KOPT-K1 (cell line): ENCODE data around the gene ADAT2.
"Not testable (repeated sequence)": the region's sequence is repeated elsewhere in the genome, so short reads cannot be mapped to it uniquely, and the experiment has no call there.

ENCODE experiments used
- H3K27ac ChIP-seq: fragments of 200-600 bp; sonication (generic); 2 replicates; pipeline ENCODE4 v1.5.1; 2016; ENCODE audit warnings: antibody characterized with exemption, mild to moderate bottlenecking, low read depth, low read length; ENCODE audit not compliant: poor library complexity, severe bottlenecking
- H3K36me3 ChIP-seq: fragments of 200-600 bp; sonication (generic); 2 replicates; pipeline ENCODE4 v1.5.1; 2017; ENCODE audit warnings: antibody characterized with exemption, mild to moderate bottlenecking, low read length, moderate library complexity; ENCODE audit not compliant: insufficient read depth
- H3K9me3 ChIP-seq: fragments of 200-600 bp; sonication (generic); 2 replicates; pipeline ENCODE4 v1.5.1; 2017; ENCODE audit warnings: antibody characterized with exemption, low read length, mild to moderate bottlenecking; ENCODE audit not compliant: insufficient read depth, poor library complexity, severe bottlenecking

The ADAT2 gene

DNA sequence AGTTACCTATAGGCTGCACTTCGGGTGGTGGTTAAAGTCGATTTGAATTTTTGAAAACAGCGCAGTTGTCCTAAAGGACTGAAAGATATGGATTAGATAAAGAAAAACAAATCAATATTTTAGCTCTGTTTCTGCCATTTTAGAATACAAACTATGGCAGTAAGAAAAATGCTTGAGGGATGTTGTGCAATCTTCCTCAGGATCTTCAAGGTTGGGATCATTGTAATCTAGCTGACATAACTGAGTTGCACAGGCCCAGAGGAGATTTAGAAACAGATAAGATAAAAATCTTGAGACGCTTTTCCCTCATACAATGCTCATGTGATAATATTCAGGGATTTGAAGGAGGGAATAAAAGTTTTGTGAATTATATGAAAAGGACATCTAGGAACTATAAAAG, 1.0 kb upstream of the ADAT2 start:
- peak overlapping the region; percentile 73 for H3K27ac ChIP-seq
- no peaks in the 10 kb centered on the region for H3K9me3 ChIP-seq
- peaks cover 6% of the 10 kb centered on the region for H3K36me3 ChIP-seq

DNA sequence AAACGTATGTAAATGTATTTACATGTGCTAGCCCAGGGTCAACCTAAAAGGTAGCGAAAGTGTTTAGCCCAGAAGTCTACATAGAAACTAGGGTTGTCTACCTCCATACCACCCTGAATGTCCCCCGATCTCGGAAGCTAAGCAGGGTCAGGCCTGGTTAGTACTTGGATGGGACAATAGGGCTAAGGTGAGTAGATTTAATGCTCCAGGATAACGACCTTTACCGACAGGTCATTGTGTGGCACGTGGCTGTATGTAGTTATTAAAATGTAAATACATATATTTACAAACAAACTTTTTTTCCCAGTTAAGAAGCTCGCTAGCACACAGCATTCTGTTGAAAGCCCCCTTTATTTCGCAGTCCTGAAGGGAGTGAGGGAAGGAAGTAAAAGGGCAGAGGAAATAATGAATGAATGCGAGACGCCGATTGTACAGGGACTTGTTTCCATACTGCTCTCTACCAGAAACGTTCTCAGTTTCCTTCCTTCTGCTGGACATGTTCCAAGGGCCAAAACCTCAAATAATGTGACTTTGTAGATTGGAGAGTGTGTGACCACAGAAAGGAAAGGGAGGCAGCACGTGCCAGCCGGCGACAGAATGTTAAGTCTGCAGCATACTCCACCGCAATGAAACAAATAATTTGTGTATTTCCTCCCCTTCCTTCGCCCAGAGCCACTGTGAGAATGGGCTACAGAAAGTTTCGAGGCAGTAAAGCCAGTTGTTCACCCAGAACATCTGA, 612 bp downstream of the ADAT2 start:
- peak overlapping the region; percentile 73 for H3K27ac ChIP-seq
- H3K36me3 ChIP-seq = peaks cover 6% of the 10 kb centered on the region
- H3K9me3 ChIP-seq = no peaks in the 10 kb centered on the region

DNA sequence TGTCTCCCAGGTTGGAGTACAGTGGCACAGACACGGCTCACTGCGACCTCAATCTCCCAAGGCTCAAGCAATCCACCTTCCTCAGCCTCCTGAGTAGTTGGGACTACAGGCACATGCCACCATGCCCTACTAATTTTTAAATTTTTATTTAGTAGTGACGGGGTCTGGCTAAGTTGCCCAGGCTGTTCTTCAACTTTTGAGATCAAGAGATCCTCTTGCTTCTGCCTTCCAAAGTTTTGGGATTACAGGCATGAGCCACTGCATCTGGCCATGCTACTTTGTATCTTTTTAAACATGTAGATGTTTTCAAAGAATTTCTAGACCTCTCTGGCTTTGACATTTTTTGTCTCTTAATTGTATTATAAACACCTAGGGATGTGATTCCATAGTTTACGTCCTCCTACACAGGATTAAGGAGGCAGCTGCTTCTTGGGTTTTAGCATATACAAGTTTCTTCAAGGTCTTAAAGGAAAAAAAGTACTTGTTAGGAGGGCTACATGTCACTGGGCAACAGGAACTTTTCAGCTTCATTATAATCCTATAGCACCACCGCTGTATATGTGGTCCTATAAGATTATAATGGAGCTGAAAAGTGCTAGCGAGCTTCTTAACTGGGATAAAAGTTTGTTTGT, 1.3 kb downstream of the ADAT2 start:
- Histone ChIP-seq H3K27ac (peak overlapping the region; percentile 73), H3K9me3 (no peaks in the 10 kb centered on the region), H3K36me3 (peaks cover 6% of the 10 kb centered on the region)

DNA sequence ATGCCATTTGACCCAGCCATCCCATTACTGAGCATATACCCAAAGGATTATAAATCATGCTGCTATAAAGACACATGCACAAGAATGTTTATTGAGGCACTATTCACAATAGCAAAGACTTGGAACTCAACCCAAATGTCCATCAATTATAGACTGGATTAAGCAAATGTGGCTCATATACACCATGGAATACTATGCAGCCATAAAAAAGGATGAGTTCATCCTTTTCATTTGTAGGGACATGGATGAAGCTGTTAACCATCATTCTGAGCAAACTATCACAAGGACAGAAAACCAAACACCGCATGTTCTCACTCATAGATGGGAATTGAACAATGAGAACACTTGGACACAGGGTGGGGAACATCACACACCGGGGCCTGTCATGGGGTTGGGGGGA, 2.6 kb downstream of the ADAT2 start:
- not testable (repeated sequence) for H3K36me3 ChIP-seq, H3K27ac ChIP-seq, H3K9me3 ChIP-seq

DNA sequence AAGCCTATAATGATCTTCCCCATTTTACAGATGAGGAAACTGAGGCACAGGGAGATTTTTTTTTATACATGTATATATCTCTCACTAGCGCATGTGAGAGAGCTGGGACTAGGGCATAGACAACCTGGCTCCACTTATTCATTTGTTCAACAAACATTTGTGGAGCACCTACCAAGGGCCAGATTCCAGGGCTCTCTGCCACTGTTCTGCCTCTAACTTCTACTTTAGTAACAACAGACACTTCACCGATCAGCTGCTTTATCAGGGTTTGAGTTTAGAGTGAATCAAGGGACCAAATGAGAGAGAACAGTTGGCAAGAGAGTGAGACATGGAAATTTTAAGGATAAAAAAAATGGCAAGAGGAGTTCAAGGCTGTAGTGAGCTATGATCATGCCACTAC, 7.4 kb downstream of the ADAT2 start:
- Histone ChIP-seq H3K27ac (no peak overlapping the region), H3K36me3 (peaks cover 22% of the 10 kb centered on the region), H3K9me3 (no peaks in the 10 kb centered on the region)

DNA sequence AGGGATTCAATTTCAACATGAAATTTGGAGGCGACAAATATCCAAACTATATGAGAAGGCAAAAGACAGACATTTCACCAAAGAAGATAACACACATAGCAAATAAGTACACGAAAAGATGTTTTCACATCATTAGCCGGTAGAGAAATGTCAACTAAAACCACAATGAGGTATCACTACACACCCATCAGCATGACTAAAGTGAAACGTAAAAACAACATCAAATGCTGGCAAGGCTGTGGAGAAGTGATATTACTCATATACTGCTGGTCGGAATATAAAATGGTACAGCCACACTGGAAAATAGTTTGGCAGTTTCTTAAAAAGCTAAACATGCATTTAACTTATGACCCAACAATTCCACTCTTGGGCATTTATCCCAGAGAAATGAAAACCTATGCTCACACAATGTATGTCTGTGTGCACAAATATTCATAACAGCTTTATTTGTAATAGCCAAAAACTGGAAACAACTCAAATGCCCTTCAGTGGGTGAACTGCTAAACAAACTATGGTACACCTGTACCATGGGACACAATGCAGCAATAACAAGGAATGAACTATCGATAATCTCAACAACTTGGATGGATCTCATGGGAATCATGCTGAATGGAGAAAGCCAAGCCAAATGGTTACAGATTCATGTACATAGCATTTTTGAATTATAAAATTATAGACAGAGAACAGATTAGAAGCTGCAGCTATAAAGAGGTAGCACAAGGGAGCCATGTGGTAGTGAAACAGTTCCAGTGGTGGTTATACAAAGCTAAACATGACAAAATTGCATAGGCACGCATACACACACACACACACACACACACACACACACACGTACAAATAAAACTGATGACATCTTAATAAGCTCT, 8.6 kb downstream of the ADAT2 start:
- Histone ChIP-seq H3K36me3 (peaks cover 33% of the 10 kb centered on the region), H3K27ac (no peak overlapping the region), H3K9me3 (no peaks in the 10 kb centered on the region)

DNA sequence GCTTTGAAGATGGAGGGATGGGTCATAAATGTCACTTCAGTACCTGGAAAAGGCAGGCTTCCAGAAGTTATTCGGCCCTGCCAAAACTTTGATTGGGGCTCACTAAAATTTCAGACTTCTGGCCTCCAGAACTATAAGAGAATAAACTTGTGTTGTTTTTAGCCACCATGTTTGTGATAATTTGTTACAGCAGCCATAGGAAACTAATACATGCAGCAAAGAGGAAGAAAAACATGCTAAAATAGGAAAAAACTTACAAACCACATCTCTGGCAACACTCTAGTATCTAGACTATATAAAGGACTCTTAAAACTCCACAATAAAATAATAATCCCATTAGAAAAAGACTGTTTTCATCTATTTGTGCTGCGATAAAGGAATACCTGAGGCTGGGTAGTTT, 9.5 kb downstream of the ADAT2 start:
- H3K36me3 ChIP-seq = peaks cover 40% of the 10 kb centered on the region
- H3K9me3 ChIP-seq = no peaks in the 10 kb centered on the region
- no peak overlapping the region for H3K27ac ChIP-seq

DNA sequence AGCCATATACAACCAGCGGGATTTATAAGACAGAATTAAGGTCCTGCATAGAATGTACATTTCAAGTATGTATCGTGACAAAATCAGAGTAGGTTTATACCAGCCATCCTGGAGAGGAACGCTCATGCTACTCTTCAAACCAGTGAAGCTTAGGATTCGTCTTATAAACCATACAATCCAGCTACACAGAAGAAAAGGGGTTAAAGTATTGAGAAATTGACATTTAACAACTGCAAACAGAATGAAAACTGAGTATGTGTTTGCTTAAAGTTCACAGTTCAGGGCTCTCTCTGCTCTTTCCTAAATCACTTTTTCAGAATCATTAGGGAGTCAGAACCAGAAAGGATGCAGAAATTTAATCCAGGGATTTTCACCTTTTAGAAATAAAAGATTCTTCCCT, 17.9 kb downstream of the ADAT2 start:
- peaks cover 61% of the 10 kb centered on the region for H3K36me3 ChIP-seq
- H3K9me3 ChIP-seq = no peaks in the 10 kb centered on the region
- no peak overlapping the region for H3K27ac ChIP-seq

DNA sequence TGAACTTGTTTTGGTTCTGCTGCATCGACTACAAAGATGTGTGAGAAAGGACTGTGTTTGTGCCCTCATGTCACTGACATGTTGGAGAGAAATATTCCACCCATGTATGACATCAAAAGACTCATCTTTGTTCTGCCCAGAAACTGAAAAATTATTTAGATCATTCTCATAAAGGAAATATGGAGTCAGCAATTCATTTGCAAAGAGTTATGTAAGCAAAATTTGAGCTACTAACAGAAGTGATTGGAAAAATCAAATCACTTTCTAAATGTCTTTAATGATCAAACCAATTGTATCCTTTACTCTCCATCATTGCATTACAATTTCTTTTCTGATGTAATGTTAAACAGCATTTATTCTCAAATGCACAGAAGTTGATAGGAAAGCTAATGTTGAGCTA, 19.3 kb downstream of the ADAT2 start:
- Histone ChIP-seq H3K9me3 (no peaks in the 10 kb centered on the region), H3K36me3 (peaks cover 52% of the 10 kb centered on the region)

DNA sequence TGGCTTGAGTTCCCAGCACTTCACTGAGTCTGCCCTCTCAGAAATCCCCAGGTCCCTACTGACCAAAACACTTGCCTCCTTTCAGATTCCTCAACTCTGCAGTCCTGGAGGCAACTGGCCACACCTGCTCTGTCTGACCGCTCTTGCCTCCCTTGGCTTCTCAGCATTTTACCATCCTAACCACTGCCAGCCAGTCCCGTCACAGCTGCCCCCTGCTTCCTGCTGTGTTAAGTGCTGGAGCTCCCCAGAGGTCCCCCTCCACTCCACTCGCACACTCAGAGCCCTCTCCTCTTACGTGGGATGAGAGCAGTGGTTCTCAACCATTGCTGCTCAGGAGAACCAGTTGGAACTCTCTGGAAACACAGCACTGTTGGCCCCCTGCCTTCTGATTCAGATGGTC, 20.5 kb downstream of the ADAT2 start:
- peaks cover 43% of the 10 kb centered on the region for H3K36me3 ChIP-seq
- H3K27ac ChIP-seq = no peak overlapping the region
- H3K9me3 ChIP-seq = no peaks in the 10 kb centered on the region

More for the DNA sequence above, 19.3 kb downstream of the ADAT2 start:
- no peak overlapping the region for H3K27ac ChIP-seq

DNA sequence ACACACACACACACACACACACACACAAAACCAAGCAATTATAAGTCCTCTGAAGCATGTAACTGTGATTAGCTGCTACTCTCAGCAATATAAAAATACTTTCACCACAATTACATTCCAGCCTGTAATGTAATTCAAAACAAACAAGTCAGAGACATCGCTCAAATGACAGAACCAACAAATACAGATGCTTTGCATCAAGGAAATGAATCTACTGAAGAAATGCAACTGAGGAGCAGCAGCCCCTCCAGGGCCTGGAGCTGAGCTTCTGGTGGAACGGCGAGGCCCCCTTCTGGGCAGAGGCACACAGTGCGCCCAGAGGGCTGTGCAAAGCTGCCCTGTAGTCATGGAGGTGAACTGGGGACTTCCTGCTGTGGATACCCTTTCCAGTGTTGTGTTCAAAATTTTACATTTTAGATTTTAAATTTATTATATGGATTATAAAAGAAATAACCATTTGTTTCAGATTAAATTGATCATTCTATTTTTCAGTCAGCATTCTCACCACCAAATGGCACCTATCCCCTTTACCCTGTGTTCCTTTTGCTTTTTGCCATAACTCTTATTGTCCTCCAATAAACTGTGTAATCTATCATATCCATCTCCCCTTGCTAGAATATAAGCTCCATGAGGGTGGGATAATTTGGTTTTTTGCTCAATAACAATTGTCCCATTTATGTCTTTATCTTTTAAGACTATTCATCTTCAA, 23.2 kb downstream of the ADAT2 start:
- Histone ChIP-seq H3K36me3 (peaks cover 30% of the 10 kb centered on the region; the same call in 1 of the 2 replicates), H3K9me3 (no peaks in the 10 kb centered on the region), H3K27ac (no peak overlapping the region)

DNA sequence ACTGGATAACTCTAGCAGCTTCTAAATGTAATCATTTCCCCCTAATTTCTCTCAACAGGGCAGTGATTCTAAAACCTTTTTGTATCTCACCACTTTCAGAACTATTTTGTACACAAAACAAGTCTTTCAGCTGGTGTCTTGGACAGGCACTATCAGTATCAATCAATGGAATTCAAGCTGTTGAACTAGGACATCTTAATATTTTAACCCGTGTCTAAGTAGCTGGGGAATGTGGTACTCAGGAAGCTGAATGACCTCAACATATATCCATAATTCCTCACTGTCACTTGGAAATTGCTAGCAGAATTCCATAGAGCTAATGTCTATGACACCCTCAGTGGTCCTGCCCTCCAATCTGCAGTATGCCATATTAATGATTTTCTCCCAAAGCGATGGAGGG, 24.5 kb downstream of the ADAT2 start:
- H3K9me3 ChIP-seq = no peaks in the 10 kb centered on the region
- peaks cover 21% of the 10 kb centered on the region; the same call in 1 of the 2 replicates for H3K36me3 ChIP-seq
- no peak overlapping the region for H3K27ac ChIP-seq

DNA sequence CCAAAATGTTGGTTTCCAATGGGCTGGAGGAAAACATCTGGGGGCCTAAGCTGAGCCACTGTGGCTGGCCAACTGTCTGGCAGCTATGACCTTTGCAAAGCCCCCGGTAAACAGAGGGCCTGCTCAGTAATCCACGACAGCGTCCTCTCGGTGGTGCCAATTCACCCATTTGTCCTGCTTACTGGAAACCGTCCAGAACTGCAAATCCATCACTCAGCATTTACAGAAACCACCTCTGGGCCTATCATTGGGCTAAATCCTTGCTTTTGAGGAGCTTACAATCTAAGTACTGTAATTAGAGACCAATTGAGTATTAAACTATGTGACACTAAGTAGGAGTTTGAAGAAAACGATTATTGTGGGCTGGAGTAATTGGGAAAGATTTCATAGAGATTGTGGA, 31.0 kb downstream of the ADAT2 start:
- no peak overlapping the region for H3K27ac ChIP-seq
- H3K36me3 ChIP-seq = no peaks in the 10 kb centered on the region
- H3K9me3 ChIP-seq = no peaks in the 10 kb centered on the region

DNA sequence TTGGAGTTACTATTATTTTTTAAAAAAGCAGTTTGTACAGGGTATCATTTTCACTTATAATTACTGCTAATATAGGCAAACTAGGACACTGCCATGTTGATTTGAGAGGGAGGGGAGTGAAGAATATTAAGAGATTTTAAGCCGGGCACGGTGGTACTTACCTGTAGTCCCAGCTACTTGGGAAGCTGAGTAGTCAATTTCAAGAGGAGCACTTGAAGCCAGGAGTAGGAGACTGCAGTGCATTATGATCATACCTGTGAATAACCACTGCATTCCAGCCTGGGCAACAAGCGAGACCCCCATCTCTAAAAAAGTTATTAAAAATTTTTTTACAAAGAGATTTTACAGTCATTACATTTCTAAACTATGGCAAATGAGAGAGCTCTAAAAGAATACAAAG, 35.7 kb downstream of the ADAT2 start:
- H3K27ac ChIP-seq = no peak overlapping the region
- no peaks in the 10 kb centered on the region for H3K36me3 ChIP-seq
- H3K9me3 ChIP-seq = no peaks in the 10 kb centered on the region

DNA sequence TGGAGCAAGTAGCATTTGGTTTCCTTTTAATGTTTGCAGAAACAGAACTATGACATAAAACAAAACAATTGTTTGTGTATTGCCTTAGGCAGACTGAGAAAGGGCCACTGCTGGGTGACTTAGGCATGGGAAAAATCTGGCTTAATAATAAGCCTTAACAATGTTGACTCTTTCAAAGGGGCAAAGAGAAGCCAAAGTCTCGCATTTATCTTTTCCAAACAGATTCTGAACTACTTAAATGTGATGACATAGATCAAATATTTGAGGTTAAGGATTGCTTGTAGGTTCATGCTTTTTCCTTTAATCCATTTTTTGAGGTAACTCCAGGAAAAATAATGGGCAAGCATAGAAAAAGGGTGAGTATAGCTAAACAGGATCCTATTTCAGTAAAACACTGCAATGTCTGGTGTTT, 39.6 kb downstream of the ADAT2 start:
- Histone ChIP-seq H3K27ac (no peak overlapping the region), H3K9me3 (no peaks in the 10 kb centered on the region), H3K36me3 (no peaks in the 10 kb centered on the region)
